NT2/D1 (cell line): ENCODE results near the gene OAS1.

Experiments
- SUZ12 ChIP-seq: IDR thresholded peaks from 2 replicates; pipeline ENCODE4 v1.6.1; 2011; ENCODE audit not compliant: insufficient read length, insufficient read depth; ENCODE audit errors: extremely low read depth
- YY1 ChIP-seq: IDR thresholded peaks from 2 replicates; pipeline ENCODE4 v1.6.1; 2011; ENCODE audit not compliant: insufficient read length, insufficient read depth
- ZNF274 ChIP-seq: IDR thresholded peaks from 2 replicates; pipeline ENCODE4 v1.6.1; 2011; ENCODE audit warnings: mild to moderate bottlenecking, low read depth, low read length

GRCh38 chr12:112894128-112894527 is 12.6 kb upstream of the OAS1 start:
- no peak for TF ChIP-seq YY1
- TF ChIP-seq ZNF274 = no peak
- no peak for TF ChIP-seq SUZ12
